Stimulated activated CD4-positive, alpha-beta T cell treated with anti-CD3 and anti-CD28 coated beads, Interleukin-1b, Interleukin-23, amount 100 ng/mL, for 1 hour (primary cell): Measurements from ENCODE around the gene SHISAL1.
"Not testable (repeated sequence)": the region's sequence is repeated elsewhere in the genome, so short reads cannot be mapped to it uniquely, and the experiment has no call there.

Experiments used
- DNase-seq, 2 donors: peaks; one replicate each; pipeline ENCODE4 v3.0.0-alpha.2; 2020; ENCODE audit warnings: low read depth in 2 of 2

The SHISAL1 gene

DNA sequence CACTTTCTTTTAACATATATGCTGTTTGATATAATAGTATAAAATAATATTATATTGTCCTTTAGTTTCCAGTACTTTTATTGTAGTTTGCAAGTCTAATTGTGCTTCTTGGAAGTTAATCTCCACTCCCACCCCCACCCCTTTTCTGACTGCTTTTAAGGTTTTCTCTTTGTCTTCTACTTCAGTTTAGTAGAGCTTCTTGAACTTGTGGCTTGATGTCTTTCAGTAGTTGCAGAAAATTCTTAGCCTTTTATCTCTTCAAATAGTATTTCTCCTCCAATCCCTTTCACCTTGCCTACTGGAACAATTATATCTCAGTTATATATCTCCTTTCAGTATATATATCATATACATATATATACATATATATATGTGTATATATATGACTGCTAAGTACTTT, 75.5 kb downstream of the SHISAL1 start:
- no peak for DNase-seq

DNA sequence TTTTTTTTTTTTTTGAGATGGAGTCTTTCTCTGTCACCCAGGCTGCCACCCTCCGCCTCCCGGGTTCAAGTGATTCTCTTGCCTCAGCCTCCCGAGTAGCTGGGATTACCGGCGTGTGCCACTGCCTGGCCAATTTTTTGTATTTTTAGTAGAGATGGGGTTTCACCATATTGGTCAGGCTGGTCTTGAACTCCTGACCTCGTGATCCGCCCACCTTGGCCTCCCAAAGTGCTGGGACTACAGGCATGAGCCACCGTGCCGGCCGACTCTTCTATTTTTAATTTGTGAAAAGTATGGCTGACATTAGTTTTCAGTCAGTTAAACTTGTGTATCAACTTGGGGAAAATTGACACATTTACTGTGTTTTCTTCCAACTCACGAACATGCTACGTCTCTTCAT, 78.4 kb downstream of the SHISAL1 start:
- DNase-seq: not testable (repeated sequence)

GRCh38 chr22:44231233-44231632, 81.5 kb downstream of the SHISAL1 start:
- no peak for DNase-seq

- no peak for DNase-seq
Measured at GRCh38 chr22:44229809-44230208, 82.9 kb downstream of the SHISAL1 start.

DNA sequence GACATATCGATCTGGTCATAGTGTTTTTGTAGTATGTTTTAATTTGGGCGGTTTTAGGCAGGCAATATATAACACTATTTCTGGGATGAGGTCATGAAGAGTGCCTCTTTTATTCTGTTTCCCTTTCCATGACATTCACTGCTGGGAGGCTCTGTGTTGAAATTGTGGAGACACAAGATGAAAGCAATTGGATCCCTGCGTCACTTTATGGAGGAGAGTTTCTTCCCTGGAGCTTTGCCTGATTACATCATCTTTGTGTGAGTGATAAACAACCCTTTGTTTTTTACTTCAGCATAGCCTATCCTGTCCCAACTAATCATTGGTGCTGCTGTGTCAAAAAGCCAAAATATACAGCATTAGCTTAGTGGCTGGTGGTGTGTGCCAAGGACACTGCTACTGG, 83.4 kb downstream of the SHISAL1 start:
- no peak for DNase-seq

GRCh38 chr22:44225812-44226211, 86.9 kb downstream of the SHISAL1 start:
- DNase-seq: no peak

DNA sequence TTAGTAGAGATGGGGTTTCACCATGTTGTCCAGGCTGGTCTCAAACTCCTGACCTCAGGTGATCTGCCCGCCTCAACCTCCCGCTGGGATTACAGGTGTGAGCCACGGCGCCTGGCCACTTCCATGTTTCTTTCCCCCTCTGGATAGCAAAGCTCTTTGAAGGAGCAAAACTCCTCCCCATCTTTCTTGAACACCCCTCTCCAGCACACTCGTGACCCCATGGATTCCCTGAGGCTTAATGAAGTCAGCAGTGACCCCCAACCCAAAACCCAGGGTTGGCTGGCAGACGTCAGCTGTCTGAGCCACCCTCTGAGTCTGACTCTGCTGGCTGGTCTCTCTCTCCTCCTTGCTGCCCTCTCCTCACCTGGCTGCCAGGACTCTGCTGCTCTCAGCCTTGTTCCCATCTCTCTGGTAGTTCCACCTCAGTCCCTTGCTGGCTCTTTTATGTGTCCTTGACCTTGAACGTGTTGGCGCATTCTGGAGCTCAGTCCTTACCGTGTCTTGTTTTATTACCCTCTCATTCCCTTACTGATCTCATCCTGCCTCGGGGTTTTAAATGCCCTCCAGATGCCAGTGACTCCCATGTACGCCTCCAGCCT, 87.6 kb downstream of the SHISAL1 start:
- DNase-seq: no peak

DNA sequence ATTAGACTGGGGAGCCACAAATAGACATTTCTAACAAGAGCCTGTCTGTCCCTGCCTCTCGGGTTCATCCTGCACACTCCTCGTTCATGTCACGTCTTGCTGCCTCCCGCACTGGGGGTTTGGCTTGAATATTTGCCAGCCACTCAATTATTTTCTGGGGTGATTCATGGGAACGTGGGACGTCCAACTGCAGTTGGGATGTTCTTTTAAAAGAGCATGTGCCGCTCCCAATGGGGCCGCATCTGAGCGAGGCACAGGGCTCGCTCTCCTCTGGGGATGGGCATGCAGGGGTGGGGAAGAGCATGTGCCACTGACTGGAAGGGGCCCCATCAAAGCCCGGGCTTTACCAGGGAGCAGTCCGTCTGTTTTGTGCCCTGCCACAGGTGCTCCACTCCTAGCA, 88.6 kb downstream of the SHISAL1 start:
- no peak for DNase-seq

DNA sequence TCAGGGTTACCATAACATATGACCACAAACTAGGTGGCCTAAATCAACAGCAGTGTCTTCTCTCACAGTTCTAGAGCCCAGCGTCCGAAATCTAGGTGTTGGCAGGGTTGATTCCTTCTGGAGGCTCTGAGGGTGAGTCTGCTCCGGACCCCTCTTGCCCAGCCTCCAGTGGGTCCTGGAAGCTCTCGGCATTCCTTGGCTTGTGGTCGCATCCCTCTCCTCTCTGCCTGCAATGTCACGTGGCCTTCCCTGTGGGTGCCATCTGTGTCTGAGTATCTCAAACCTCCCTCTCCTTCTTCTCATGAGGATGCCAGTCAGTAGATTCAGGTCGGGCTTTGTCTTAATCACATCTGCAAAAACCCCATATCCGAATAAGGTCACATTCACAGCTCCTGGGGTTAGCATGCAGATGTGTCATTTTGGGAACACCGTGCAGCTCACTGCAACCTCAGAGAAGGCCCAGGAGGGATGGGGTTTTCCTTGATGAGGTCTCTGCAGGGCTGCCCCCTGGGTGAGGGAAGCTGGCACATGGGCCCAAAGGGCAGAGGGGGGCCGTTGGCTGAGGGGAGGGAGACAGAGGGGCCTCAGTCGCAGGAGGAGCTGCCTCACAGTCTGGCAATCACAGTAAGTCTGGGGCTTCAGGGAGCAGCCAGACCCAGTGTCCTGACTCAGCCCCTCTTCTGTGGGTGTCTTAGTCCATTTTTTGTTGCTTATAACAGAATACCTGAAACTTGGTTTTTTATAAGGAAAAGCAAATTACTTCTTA, 90.9 kb downstream of the SHISAL1 start:
- no peak for DNase-seq

DNA sequence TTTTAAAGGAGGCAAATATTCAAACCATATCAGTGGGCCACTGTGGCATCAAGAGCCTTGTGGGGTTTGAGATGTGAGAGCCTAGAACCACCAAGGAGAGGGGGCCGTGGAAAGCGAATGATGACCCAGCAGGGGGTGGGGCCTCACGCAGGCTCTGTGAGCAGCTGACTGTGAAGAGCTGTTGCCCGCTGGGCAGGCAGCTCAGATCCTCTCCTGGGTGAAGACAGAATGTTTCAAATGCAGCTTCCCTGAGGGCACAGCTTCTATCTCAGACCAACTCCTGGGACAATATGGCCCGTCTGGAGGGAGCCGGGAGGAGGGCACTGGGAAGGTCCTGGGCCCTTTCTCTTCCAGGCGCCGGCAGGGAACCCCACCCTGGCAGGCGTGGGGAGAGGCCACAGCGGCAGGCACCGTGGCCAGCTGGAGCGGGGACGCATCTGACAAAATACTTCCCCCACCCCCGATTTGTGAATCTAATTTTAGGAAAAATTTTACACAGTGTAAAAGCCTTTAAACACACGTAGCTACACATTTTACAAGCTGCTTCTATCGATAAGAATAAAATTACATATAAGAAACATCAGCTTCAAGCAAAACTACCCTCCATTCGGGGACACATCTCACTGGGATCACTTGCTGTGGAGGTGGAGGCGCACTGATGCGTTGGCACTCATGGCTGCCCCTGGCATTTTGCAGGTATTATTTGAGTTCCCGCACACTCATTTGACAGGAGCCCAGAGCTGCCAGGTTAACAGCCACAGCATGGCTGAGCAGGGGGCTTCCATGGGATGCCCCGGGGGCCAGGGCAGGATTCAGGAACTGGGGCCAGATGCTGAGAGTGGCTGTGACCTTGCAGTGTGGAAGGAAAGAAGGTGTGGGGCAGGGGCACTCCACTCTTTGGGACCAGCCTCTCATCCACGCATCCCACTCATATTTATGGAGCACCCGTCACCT, 91.7 kb downstream of the SHISAL1 start:
- DNase-seq: no peak

DNA sequence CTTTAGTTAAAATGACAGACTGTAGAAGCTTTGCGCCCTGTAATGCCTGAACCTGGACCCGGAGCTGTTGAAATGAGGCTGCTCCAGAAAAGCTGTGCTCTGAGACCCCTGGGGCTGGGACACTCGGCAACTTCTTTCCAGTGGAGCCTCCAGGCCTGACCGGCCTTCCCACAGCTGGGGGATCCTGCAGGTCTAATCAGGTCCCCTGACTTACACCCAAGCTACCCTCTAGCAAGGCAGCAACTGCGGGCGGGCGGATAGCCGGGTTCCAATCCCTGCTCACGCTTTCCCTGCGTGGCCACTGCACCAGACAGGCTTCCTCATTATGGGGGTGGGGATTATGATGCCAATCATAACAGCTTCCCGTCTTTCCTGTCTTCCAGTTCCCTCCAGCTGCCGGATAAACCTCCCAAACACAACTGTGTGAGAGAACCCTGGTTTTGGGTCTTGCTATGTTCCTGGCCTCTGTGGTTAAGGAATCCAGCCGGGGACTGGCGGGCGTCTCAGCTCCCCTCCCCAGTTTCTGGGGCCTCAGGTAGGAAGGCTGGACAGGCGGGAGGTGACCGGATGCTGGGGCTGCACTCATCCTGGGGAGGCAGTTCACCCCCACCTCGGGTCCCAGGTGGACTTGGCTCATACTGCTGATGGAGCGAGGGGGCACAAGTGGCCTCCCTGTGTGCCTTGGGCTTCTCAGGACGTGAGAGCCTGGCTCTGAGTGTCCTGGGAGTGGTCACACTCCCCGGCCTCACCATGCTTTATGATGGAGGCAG, 93.5 kb downstream of the SHISAL1 start:
- DNase-seq: no peak

GRCh38 chr22:44218071-44218470, 94.7 kb downstream of the SHISAL1 start:
- no peak for DNase-seq

- DNase-seq: no peak
Measured at GRCh38 chr22:44217346-44217745, 95.4 kb downstream of the SHISAL1 start.

GRCh38 chr22:44215287-44215686, 97.5 kb downstream of the SHISAL1 start:
- no peak for DNase-seq

- DNase-seq: no peak
Measured at GRCh38 chr22:44214764-44215163, 98.0 kb downstream of the SHISAL1 start.

- DNase-seq: no peak
Measured at GRCh38 chr22:44214187-44214586, 98.6 kb downstream of the SHISAL1 start.

DNA sequence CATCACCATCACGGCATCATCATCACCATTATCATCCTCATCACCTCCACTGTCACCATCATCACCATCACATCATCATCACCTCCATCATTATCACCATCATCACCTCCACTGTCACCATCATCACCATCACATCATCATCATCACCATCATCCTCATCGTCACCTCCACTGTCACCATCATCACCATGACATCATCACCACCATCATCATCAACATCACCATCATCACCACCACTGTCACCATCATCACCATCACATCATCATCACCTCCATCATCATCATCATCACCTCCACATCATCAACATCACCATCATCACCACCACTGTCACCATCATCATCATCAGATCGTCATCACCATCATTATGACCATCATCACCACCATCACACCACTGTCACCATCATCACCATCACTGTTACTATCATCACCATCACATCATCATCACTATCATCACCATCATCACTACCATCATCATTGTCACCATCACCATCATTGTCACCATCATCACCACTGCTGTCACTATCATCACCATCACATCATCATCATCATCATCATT, 99.2 kb downstream of the SHISAL1 start:
- no peak for DNase-seq

DNA sequence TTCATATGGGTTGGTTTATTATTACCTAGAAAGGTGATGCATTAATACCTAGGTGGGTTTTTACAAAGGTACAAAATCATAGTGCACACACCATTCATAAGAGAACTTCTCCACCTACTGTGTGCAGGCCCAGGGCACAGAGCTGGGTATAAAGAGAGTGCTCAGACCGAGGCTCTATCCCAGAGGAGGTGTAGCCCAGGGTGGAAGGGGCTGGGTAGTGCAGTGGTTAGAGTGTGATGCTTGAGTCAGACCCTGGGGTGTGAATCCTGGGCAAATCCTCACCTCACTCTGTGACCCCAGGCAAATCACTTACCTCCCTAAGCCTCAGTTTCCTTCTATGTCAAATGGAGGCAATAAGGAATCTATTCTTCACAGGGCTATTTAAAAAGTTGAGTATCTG, 99.8 kb downstream of the SHISAL1 start:
- no peak for DNase-seq

- DNase-seq: no peak
Measured at GRCh38 chr22:44211946-44212930, 100.5 kb downstream of the SHISAL1 start.

DNA sequence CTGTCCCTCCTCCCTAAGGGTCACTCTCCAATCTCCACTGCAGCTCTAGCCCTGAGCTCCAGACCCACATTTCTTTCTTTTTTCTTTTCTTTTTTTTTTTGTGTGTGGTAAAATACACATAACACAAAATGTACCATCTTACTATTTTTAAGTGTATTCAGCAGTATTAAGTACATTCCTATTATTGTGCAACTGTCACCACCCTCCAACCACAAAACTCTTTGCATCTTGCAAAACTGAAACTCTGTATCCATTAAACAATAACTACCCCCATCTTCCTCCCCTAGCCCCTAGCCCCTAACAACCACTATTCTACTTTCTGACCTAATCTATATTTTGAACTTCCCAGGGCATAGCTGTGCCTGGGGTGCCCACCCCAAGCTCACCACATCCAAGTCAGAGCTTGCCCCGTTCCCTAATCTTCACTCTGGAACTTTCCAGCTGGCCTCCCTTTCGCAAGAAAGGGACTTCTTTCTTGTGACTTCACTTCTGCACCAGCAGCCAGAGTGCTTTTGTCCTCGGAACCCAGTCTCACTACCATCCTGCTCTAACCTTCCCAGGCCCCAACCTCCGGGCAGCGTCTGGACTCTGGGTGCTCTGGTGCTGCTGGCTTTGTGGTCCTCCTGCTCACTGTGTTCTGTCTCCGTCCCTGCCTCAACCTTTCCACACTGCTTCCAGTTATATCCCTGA, 101.3 kb downstream of the SHISAL1 start:
- DNase-seq: no peak
